CD4-positive, alpha-beta T cell treated with Interferon gamma for 1 hour (primary cell): ENCODE measurements around the gene SIX4.
A peak's percentile ranks its signal among the peaks of the same experiment; 100 is the strongest.

Source experiments
- DNase-seq: peaks from one replicate; pipeline ENCODE4 v3.0.0-alpha.2; 2020

The SIX4 gene

GRCh38 chr14:60721326-60722106 is 2.6 kb downstream of the SIX4 start:
- DNase-seq, result peak; percentile 19

- no peak for DNase-seq
Measured at GRCh38 chr14:60720962-60721325, 3.2 kb downstream of the SIX4 start.

GRCh38 chr14:60720391-60720790 is 3.8 kb downstream of the SIX4 start:
- no peak for DNase-seq

GRCh38 chr14:60713513-60713912 is 10.6 kb downstream of the SIX4 start:
- DNase-seq, result no peak

GRCh38 chr14:60710494-60710893 is 13.7 kb downstream of the SIX4 start:
- DNase-seq, result no peak

- DNase-seq, result no peak
Measured at GRCh38 chr14:60707858-60708257, 16.3 kb downstream of the SIX4 start.

GRCh38 chr14:60705100-60705499 is 19.1 kb downstream of the SIX4 start:
- DNase-seq, result no peak

- no peak for DNase-seq
Measured at GRCh38 chr14:60700598-60700997, 23.6 kb downstream of the SIX4 start.

GRCh38 chr14:60695327-60695726 is 28.8 kb downstream of the SIX4 start:
- DNase-seq, result no peak

- DNase-seq, result no peak
Measured at GRCh38 chr14:60691383-60692113, 32.6 kb downstream of the SIX4 start.

GRCh38 chr14:60686865-60687264 is 37.3 kb downstream of the SIX4 start:
- DNase-seq, result no peak

GRCh38 chr14:60684203-60684602 is 39.9 kb downstream of the SIX4 start:
- no peak for DNase-seq

- DNase-seq, result no peak
Measured at GRCh38 chr14:60681271-60681670, 42.9 kb downstream of the SIX4 start.

- no peak for DNase-seq
Measured at GRCh38 chr14:60680511-60680910, 43.6 kb downstream of the SIX4 start.

GRCh38 chr14:60679566-60680258 is 44.4 kb downstream of the SIX4 start:
- DNase-seq, result no peak

- DNase-seq, result no peak
Measured at GRCh38 chr14:60677701-60678100, 46.5 kb downstream of the SIX4 start.

GRCh38 chr14:60670989-60671388 is 53.2 kb downstream of the SIX4 start:
- DNase-seq, result no peak

- DNase-seq, result no peak
Measured at GRCh38 chr14:60668431-60669112, 55.6 kb downstream of the SIX4 start.

- DNase-seq, result no peak
Measured at GRCh38 chr14:60665177-60665550, 59.0 kb downstream of the SIX4 start.

GRCh38 chr14:60662982-60663381 is 61.2 kb downstream of the SIX4 start:
- no peak for DNase-seq

GRCh38 chr14:60661721-60662120 is 62.4 kb downstream of the SIX4 start:
- DNase-seq, result no peak
